Mucosa of descending colon (tissue), 3 donors: ENCODE data around the gene ALDH3A2. TPM values are rescaled to one million over a fixed set of nuclear protein-coding genes. Genes with fewer than 3 reads are reported as not detected.

ENCODE experiments used
- ATAC-seq: fragments of 200-7000 bp; cut with Tn5 transposase; one replicate; pipeline ENCODE4 v1.9.1; 2020; ENCODE audit warnings: mild to moderate bottlenecking, moderate library complexity
- DNase-seq, 3 donors: peaks; one replicate each; pipeline ENCODE4 v3.0.0-alpha.2; 2020
- H3K36me3 ChIP-seq: fragments of 200-600 bp; one replicate; pipeline ENCODE4 v1.8.0; 2021; ENCODE audit warnings: low read depth, mild to moderate bottlenecking
- H3K4me1 ChIP-seq: fragments of 200-600 bp; one replicate; pipeline ENCODE4 v1.8.0; 2021; ENCODE audit warnings: low read depth, mild to moderate bottlenecking
- H3K4me3 ChIP-seq: fragments of 200-600 bp; one replicate; pipeline ENCODE4 v1.8.0; 2021; ENCODE audit warnings: mild to moderate bottlenecking
- H3K9me3 ChIP-seq: fragments of 200-600 bp; one replicate; pipeline ENCODE4 v1.8.0; 2021; ENCODE audit warnings: mild to moderate bottlenecking
- intact Hi-C, 2 donors: fragments of 100-400 bp; cut with DNase I in 1 of 2; cut with micrococcal nuclease in 1 of 2; formaldehyde crosslinking; loops; one replicate each; pipeline versions ENCODE4 v1.11.0 to v1.11.1; 2022; cut with DNase I, micrococcal nuclease
- total RNA-seq, 3 donors: library from RNA; stranded (reverse); fragmentation: NEBNext Ultra II Directional in 2 of 3; extraction: Animal tissue kit (Norgen Biotek cat#: 25700) in 2 of 3; gene quantifications; one replicate each; pipeline versions ENCODE4 v1.2.1 to v1.2.4, GENCODE V29; 2021 to 2023
- TF ChIP-seq, protein P1 (sequence below): fragments of 200-600 bp; IDR thresholded peaks from one replicate; pipeline ENCODE4 v1.8.0; 2022; ENCODE audit warnings: antibody characterized with exemption, mild to moderate bottlenecking
- donor health status: DM: no; HTN: no; CAD: no; lungs with moderate emphysema.
- donor health status: DM: no; HTN: no; CAD: no.
- donor health status: DM: no; HTN: yes; CAD: no.

Gene ALDH3A2
- total RNA-seq, 3 donors from 2014 or later: 93.8 to 129 (median 98.1) TPM

DNA sequence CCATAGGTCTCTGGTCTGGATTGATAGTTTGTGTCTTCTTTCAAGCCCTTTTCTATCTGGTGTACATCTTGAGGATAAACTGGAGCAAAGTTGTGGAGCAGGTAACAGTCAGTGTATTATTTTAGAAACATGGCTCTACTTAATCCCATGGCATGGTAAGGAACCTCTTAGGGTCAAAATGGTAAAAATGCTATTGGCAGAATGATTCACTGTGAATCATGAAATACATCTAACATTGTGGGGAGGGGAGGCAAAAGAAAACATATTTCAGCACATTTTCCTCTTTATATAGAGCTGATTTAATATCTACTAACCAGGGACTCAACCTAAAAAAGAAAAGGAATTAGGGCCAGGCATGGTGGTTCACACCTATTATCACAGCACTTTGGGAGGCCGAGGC, 17.9 kb upstream of the ALDH3A2 start:
- TF ChIP-seq, protein P1, sequence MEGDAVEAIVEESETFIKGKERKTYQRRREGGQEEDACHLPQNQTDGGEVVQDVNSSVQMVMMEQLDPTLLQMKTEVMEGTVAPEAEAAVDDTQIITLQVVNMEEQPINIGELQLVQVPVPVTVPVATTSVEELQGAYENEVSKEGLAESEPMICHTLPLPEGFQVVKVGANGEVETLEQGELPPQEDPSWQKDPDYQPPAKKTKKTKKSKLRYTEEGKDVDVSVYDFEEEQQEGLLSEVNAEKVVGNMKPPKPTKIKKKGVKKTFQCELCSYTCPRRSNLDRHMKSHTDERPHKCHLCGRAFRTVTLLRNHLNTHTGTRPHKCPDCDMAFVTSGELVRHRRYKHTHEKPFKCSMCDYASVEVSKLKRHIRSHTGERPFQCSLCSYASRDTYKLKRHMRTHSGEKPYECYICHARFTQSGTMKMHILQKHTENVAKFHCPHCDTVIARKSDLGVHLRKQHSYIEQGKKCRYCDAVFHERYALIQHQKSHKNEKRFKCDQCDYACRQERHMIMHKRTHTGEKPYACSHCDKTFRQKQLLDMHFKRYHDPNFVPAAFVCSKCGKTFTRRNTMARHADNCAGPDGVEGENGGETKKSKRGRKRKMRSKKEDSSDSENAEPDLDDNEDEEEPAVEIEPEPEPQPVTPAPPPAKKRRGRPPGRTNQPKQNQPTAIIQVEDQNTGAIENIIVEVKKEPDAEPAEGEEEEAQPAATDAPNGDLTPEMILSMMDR: no peak
- H3K4me1 ChIP-seq: no peaks in the 10 kb centered on the region
- DNase-seq: no peak
- no peaks in the 10 kb centered on the region for H3K9me3 ChIP-seq
- no peaks in the 10 kb centered on the region for H3K36me3 ChIP-seq
- ATAC-seq: no peak
- H3K4me3 ChIP-seq: no peak overlapping the region
- intact Hi-C loops: no loop called here

DNA sequence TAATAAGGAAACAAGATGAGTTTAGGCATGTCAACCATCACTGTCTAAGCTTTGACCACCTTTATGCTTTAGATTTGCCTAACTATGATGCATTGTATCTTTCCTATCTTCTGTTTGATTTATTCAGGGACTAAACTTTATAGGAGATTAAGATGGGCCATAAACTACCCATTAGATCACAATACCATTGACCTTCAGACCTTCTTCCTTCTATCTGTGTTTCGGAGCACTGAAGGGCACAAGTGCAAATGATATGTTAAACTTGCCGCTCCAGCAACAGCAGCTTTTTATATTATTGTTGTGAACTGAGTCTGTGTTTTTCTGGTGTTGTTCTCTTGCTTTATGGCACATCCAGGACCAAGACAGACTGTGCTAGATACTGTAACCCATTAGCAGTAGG, 16.6 kb upstream of the ALDH3A2 start:
- Histone ChIP-seq H3K9me3 (no peaks in the 10 kb centered on the region), H3K4me3 (no peak overlapping the region), H3K36me3 (no peaks in the 10 kb centered on the region), H3K4me1 (no peaks in the 10 kb centered on the region)
- intact Hi-C loops: no loop called here
- DNase-seq (no peak), ATAC-seq (no peak)
- TF ChIP-seq, protein P1: no peak

DNA sequence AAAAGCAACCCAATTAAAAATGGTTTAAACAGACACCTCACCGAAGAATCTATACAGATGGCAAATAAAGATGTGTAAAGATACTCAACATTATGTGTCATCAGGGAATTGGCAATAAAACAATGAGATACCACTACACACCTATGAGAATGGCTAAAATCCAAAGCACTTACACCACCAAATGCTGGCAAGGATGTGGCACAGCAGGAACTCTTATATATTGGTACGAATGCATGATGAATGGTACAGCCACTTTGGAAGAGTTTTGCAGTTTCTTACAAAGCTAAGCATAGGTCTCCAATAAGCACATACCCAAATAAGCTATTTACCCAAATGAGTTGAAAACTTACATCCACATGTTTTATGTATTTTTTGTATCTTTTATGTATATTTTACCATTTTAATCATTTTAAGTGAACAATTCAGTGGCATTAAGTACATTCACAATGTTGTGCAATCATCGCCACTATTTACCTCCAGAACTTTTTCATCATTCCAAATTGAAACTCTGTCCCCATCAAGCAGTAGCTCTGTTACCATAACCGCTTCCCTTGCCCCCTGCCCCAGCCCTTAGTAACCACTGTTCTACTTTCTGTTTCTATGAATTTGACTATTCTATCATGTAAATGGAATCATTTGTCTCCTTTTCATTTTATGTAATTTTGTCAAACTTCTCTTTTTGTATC, 6.7 kb upstream of the ALDH3A2 start:
- Histone ChIP-seq H3K4me3 (no peak overlapping the region), H3K36me3 (no peaks in the 10 kb centered on the region), H3K9me3 (no peaks in the 10 kb centered on the region), H3K4me1 (peaks cover under 1% of the 10 kb centered on the region)
- intact Hi-C loops: no loop called here
- DNase-seq: no peak
- TF ChIP-seq, protein P1: no peak
- no peak for ATAC-seq

DNA sequence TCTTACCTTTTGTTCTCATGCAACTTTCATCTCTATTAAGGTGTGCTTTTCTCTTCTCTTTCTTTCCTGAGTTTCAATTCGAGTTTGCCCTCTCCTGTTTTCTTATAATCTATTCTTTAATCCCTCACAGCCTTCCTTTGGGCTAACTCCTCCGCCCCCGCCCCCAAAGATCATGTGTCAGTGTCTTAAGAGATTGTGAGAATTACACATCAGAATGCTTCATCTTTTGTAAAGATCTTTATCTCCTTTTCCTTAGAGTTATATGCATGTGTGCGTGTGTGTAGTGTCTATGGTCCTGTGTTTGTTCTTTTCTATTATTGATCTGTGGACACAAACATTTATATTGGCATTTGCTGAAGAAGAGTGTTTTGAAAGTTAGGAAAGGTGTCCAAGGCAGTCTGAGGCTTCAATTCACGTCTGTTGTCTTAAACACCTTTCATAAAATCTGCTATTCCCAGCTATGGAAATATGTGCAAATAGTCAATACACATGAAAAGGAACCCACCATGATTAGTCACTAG, 6.1 kb upstream of the ALDH3A2 start:
- Histone ChIP-seq H3K9me3 (no peaks in the 10 kb centered on the region), H3K36me3 (no peaks in the 10 kb centered on the region), H3K4me3 (no peak overlapping the region), H3K4me1 (peaks cover 6% of the 10 kb centered on the region)
- no peak for ATAC-seq
- DNase-seq: no peak
- TF ChIP-seq, protein P1: no peak
- intact Hi-C loops: no loop called here

DNA sequence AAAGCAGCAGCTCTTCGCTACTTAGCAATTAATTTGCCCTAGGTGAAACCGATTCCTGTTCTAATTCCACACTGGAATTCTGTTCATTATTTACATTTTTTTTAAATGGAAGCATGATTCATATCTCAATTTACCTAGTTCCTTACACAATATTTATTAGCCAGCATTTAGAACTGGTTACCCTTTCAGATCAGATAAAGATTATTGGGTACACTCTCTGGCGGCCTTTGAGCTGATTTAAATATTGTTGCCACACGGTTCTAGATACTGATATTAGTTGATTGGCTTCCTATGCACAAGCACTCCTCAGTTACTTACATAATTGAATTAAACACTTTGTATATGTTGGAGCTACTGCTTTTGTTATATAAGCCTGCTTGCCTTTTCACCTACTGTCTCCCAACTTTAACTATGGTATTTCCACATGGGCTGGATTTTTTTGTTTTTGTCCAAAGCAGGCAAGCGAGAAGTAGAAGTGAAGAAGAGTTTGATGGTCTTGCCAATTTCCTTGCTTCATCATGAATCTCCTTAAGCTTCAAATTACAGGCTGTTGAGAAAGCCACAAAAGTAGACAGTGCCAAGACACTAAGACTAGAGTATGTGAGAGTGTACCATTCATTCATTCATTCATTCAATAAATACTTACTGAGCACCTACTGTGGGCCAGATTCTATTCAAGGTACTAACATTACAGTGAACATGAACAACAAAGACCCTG, 3.9 kb upstream of the ALDH3A2 start:
- DNase-seq (no peak), ATAC-seq (no peak)
- Histone ChIP-seq H3K36me3 (no peaks in the 10 kb centered on the region), H3K4me1 (peaks cover 13% of the 10 kb centered on the region), H3K9me3 (no peaks in the 10 kb centered on the region), H3K4me3 (no peak overlapping the region)
- intact Hi-C loops: loop anchor here in 1 of 2 donors (5.0 kb wide), 1 partner anchor 132 kb away; no protein-coding TSS in a partner anchor
- TF ChIP-seq, protein P1: no peak
